Upper lobe of left lung (tissue), 4 donors: ENCODE results near the gene TRA2A.

Source experiments
- EP300 ChIP-seq, 4 donors: sonication (generic); formaldehyde crosslinking; IDR thresholded peaks; one replicate each; pipeline ENCODE4 v1.5.1; 2017; ENCODE audit warnings: antibody characterized with exemption in 4 of 4, control low read depth in 2 of 4
- POLR2A ChIP-seq, 4 donors: fragments of 450-650 bp; IDR thresholded peaks; one replicate each; pipeline ENCODE4 v1.5.1; 2016 to 2017; ENCODE audit warnings: antibody characterized with exemption in 4 of 4, mild to moderate bottlenecking in 2 of 4
- TF ChIP-seq, protein P1 (sequence below), 6 experiments: fragments of 450-650 bp in 4 of 6; fragments of 200-600 bp in 2 of 6; sonication (generic) in 2 of 6; IDR thresholded peaks; one replicate each; pipeline ENCODE4 v1.5.1; 2016 to 2019; ENCODE audit warnings: antibody characterized with exemption in 6 of 6

DNA sequence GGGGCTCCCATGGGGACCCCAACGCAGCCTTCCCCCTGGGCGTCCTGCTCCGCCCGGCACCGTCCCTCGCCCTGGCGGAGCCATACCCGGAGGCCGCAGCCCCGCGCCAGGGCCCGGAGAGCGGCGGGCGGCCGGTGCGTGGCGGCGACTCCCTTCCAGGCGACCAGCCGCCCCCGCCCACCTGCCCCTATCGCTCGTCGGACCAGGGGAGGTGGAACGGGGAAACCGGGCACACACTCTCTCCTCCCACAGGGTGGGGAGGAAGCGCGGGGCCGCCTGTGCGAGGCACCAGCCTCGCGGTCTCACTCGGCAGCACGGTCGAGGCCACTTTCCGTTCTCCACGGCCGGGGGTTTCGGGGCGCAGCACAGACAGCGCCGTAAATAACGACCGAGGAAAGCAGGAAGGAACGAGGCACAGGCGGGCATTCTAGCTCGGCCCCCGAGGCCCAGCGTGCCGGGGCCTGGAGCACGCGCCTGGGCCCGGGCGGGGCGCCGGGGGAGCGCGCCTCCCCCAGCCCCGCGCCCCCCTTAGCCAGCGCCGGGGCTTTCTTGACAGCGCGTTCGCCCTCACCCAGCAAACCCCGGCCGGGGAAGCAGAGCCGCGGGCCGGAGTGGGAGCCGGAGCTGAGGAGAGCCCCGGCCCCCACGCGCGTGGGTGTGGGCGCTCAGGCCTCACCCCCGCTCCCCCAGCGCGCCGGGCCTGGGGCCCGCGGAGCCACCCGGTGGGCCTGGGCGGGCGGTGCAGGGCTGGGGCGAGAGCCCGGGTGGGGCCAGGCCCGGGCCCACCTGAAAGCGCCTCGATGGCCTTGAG is 62.4 kb downstream of the TRA2A start:
- TF ChIP-seq, protein P1, sequence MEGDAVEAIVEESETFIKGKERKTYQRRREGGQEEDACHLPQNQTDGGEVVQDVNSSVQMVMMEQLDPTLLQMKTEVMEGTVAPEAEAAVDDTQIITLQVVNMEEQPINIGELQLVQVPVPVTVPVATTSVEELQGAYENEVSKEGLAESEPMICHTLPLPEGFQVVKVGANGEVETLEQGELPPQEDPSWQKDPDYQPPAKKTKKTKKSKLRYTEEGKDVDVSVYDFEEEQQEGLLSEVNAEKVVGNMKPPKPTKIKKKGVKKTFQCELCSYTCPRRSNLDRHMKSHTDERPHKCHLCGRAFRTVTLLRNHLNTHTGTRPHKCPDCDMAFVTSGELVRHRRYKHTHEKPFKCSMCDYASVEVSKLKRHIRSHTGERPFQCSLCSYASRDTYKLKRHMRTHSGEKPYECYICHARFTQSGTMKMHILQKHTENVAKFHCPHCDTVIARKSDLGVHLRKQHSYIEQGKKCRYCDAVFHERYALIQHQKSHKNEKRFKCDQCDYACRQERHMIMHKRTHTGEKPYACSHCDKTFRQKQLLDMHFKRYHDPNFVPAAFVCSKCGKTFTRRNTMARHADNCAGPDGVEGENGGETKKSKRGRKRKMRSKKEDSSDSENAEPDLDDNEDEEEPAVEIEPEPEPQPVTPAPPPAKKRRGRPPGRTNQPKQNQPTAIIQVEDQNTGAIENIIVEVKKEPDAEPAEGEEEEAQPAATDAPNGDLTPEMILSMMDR (IDR thresholded peaks at IDR 0.05): no peak
- TF ChIP-seq POLR2A (IDR thresholded peaks at IDR 0.05) (no peak), EP300 (IDR thresholded peaks at IDR 0.05) (no peak)
